KMS-11 (cell line): ENCODE data around the gene CTCF.

ENCODE experiments used
- H2AFZ ChIP-seq: fragments of 200-600 bp; sonication (generic); 2 replicates; pipeline ENCODE4 v1.6.1; 2016; ENCODE audit warnings: antibody characterized with exemption, mixed run types, low read depth
- H3K27ac ChIP-seq: fragments of 200-600 bp; sonication (generic); 2 replicates; pipeline ENCODE4 v1.6.1; 2016; ENCODE audit warnings: mild to moderate bottlenecking, mixed run types
- H3K27me3 ChIP-seq: fragments of 200-600 bp; sonication (generic); 2 replicates; pipeline ENCODE4 v1.6.1; 2017; ENCODE audit warnings: mild to moderate bottlenecking, low read depth, mixed run types, moderate library complexity; ENCODE audit not compliant: insufficient read depth
- H3K36me3 ChIP-seq: fragments of 200-600 bp; sonication (generic); 2 replicates; pipeline ENCODE4 v1.6.1; 2017; ENCODE audit warnings: mild to moderate bottlenecking, mixed run types; ENCODE audit not compliant: insufficient read depth
- H3K4me1 ChIP-seq: fragments of 200-600 bp; sonication (generic); 2 replicates; pipeline ENCODE4 v1.6.1; 2016; ENCODE audit warnings: mild to moderate bottlenecking, low read depth, mixed run types; ENCODE audit not compliant: poor library complexity, severe bottlenecking
- H3K4me2 ChIP-seq: fragments of 200-600 bp; sonication (generic); 2 replicates; pipeline ENCODE4 v1.7.0; 2016; ENCODE audit warnings: mild to moderate bottlenecking, mixed run types
- H3K4me3 ChIP-seq: fragments of 200-600 bp; sonication (generic); IDR thresholded peaks from 2 replicates; pipeline ENCODE4 v1.6.1; 2017; ENCODE audit warnings: low read depth, low read length, mixed read lengths; ENCODE audit not compliant: insufficient read depth
- H3K79me2 ChIP-seq: fragments of 200-600 bp; sonication (generic); 2 replicates; pipeline ENCODE4 v1.6.1; 2016; ENCODE audit warnings: low read depth, mixed run types; ENCODE audit not compliant: insufficient read depth
- H3K9ac ChIP-seq: fragments of 200-600 bp; sonication (generic); 2 replicates; pipeline ENCODE4 v1.6.1; 2016; ENCODE audit warnings: mild to moderate bottlenecking, mixed run types
- H4K20me1 ChIP-seq: fragments of 200-600 bp; sonication (generic); 2 replicates; pipeline ENCODE4 v1.6.1; 2016; ENCODE audit warnings: mild to moderate bottlenecking, mixed run types; ENCODE audit not compliant: insufficient read depth
- CTCF ChIP-seq: fragments of 200-600 bp; sonication (generic); conservative IDR thresholded peaks from 2 replicates; pipeline ENCODE4 v1.6.1; 2017; ENCODE audit warnings: low read depth, mild to moderate bottlenecking, antibody characterized with exemption, low read length, moderate library complexity, mixed read lengths

The CTCF gene

GRCh38 chr16:67662653-67663010 lies 100.3 kb downstream of the CTCF start:
- Histone ChIP-seq H3K4me2 (no peak overlapping the region), H2AFZ (no peak overlapping the region)

GRCh38 chr16:67663151-67663876 lies 101.0 kb downstream of the CTCF start:
- Histone ChIP-seq H2AFZ (no peak overlapping the region), H3K79me2 (no peaks in the 10 kb centered on the region; the same call in 1 of the 2 replicates), H3K36me3 (no peaks in the 10 kb centered on the region), H4K20me1 (no peaks in the 10 kb centered on the region), H3K27ac (no peak overlapping the region), H3K4me3 (no peak overlapping the region), H3K27me3 (no peaks in the 10 kb centered on the region), H3K4me2 (no peak overlapping the region), H3K4me1 (peaks cover 30% of the 10 kb centered on the region), H3K9ac (no peak overlapping the region)
- peak; percentile 59; the same call in 1 of the 2 replicates for TF ChIP-seq CTCF

More at GRCh38 chr16:67662653-67663010, 100.3 kb downstream of the CTCF start:
- TF ChIP-seq CTCF: no peak
- no peak overlapping the region for H3K9ac ChIP-seq
- H3K4me1 ChIP-seq: peaks cover 25% of the 10 kb centered on the region
- H3K4me3 ChIP-seq: no peak overlapping the region
- H3K79me2 ChIP-seq: no peaks in the 10 kb centered on the region; the same call in 1 of the 2 replicates
- H4K20me1 ChIP-seq: no peaks in the 10 kb centered on the region
- no peaks in the 10 kb centered on the region for H3K27me3 ChIP-seq
- no peak overlapping the region for H3K27ac ChIP-seq
- H3K36me3 ChIP-seq: no peaks in the 10 kb centered on the region

- no peaks in the 10 kb centered on the region for H3K36me3 ChIP-seq
- peaks cover 31% of the 10 kb centered on the region for H3K4me1 ChIP-seq
- H3K4me2 ChIP-seq: no peak overlapping the region
Observed at GRCh38 chr16:67663877-67664222, 101.5 kb downstream of the CTCF start.

GRCh38 chr16:67664258-67664657 lies 101.9 kb downstream of the CTCF start:
- H3K4me1 ChIP-seq: peaks cover 30% of the 10 kb centered on the region
- no peak overlapping the region for H3K27ac ChIP-seq
- no peak for TF ChIP-seq CTCF
- H3K79me2 ChIP-seq: no peaks in the 10 kb centered on the region; the same call in 1 of the 2 replicates
- H3K9ac ChIP-seq: no peak overlapping the region
- H3K27me3 ChIP-seq: no peaks in the 10 kb centered on the region
- H3K4me3 ChIP-seq: no peak overlapping the region
- no peaks in the 10 kb centered on the region for H4K20me1 ChIP-seq
- H3K4me2 ChIP-seq: no peak overlapping the region
- no peak overlapping the region for H2AFZ ChIP-seq
- H3K36me3 ChIP-seq: no peaks in the 10 kb centered on the region

More at GRCh38 chr16:67663877-67664222, 101.5 kb downstream of the CTCF start:
- no peak overlapping the region for H3K27ac ChIP-seq
- no peaks in the 10 kb centered on the region; the same call in 1 of the 2 replicates for H3K79me2 ChIP-seq
- no peak overlapping the region for H2AFZ ChIP-seq
- no peak for TF ChIP-seq CTCF
- no peaks in the 10 kb centered on the region for H4K20me1 ChIP-seq
- H3K9ac ChIP-seq: no peak overlapping the region
- no peaks in the 10 kb centered on the region for H3K27me3 ChIP-seq
- H3K4me3 ChIP-seq: no peak overlapping the region
